ENCODE data around the gene TOX3. TPM values are rescaled to one million over a fixed set of nuclear protein-coding genes. Genes with fewer than 3 reads are reported as not detected.

The TOX3 gene
- total and polyA plus RNA-seq, 2 of the 13 experiments (the other 11 are each of a cell fraction or from before 2014, with no cell fraction given): 14.5 to 98.6 TPM

DNA sequence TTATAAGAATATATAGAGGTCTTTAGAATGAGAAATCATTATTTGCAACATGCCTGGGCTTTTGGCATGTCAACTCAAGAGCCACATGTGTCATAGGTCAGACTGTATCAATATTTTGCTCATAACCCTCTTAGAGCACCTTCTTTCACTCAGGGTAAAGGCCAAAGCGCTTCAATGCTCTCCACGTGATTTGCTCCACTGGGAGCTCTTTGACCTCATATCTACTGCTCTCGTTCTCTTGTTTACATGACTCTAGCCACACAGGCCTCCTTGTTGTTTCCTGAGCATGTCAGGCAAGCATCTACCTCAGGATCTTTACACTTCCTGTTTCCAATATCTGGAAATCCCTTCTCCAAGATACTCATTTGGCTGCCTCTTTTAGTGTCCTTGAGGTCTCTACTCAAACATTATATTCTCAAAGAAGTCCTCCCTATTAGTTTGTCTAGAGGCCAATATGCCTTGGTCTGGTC is 148.4 kb downstream of the TOX3 start (continued):
- TF ChIP-seq, protein P1, sequence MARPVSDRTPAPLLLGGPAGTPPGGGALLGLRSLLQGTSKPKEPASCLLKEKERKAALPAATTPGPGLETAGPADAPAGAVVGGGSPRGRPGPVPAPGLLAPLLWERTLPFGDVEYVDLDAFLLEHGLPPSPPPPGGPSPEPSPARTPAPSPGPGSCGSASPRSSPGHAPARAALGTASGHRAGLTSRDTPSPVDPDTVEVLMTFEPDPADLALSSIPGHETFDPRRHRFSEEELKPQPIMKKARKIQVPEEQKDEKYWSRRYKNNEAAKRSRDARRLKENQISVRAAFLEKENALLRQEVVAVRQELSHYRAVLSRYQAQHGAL (CRISPR knock-in tag; IDR thresholded peaks at IDR 0.05; ENCODE audit: not compliant biosample characterization): no peak
- no peak for TF ChIP-seq TMF1 (CRISPR knock-in tag; IDR thresholded peaks at IDR 0.05; ENCODE audit: low read depth)
- peak; percentile 93 for TF ChIP-seq TBL1XR1 (IDR thresholded peaks at IDR 0.05; ENCODE audit: borderline replicate concordance, low read length, partially characterized antibody)
- peak; percentile 86 for TF ChIP-seq DMAP1 (CRISPR knock-in tag; IDR thresholded peaks at IDR 0.05)
- peak; percentile 92 for TF ChIP-seq MXD4 (CRISPR knock-in tag; IDR thresholded peaks at IDR 0.05)
- TF ChIP-seq, protein P2, sequence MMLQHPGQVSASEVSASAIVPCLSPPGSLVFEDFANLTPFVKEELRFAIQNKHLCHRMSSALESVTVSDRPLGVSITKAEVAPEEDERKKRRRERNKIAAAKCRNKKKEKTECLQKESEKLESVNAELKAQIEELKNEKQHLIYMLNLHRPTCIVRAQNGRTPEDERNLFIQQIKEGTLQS (CRISPR knock-in tag; IDR thresholded peaks at IDR 0.05): no peak
- TF ChIP-seq FOSL1 (CRISPR knock-in tag; IDR thresholded peaks at IDR 0.05; ENCODE audit: borderline replicate concordance): peak; percentile 62; the same call in 1 of the 2 replicates
- 0 out of 2 replicates have a peak, but pooled peaks have one; percentile 29 for TF ChIP-seq ZNF256 (CRISPR knock-in tag; conservative IDR thresholded peaks at IDR 0.05)
- no peak for TF ChIP-seq ZNF83 (CRISPR knock-in tag; IDR thresholded peaks at IDR 0.05; ENCODE audit: borderline replicate concordance)
- TF ChIP-seq, protein P3, sequence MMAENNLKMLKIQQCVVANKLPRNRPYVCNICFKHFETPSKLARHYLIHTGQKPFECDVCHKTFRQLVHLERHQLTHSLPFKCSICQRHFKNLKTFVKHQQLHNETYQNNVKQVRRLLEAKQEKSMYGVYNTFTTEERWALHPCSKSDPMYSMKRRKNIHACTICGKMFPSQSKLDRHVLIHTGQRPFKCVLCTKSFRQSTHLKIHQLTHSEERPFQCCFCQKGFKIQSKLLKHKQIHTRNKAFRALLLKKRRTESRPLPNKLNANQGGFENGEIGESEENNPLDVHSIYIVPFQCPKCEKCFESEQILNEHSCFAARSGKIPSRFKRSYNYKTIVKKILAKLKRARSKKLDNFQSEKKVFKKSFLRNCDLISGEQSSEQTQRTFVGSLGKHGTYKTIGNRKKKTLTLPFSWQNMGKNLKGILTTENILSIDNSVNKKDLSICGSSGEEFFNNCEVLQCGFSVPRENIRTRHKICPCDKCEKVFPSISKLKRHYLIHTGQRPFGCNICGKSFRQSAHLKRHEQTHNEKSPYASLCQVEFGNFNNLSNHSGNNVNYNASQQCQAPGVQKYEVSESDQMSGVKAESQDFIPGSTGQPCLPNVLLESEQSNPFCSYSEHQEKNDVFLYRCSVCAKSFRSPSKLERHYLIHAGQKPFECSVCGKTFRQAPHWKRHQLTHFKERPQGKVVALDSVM (CRISPR knock-in tag; IDR thresholded peaks at IDR 0.05): peak; percentile 73
- no peak for TF ChIP-seq ZNF510 (CRISPR knock-in tag; IDR thresholded peaks at IDR 0.05; ENCODE audit: low read depth)
- no peak for TF ChIP-seq RFX3 (CRISPR knock-in tag; IDR thresholded peaks at IDR 0.05)
- TF ChIP-seq, protein P4, sequence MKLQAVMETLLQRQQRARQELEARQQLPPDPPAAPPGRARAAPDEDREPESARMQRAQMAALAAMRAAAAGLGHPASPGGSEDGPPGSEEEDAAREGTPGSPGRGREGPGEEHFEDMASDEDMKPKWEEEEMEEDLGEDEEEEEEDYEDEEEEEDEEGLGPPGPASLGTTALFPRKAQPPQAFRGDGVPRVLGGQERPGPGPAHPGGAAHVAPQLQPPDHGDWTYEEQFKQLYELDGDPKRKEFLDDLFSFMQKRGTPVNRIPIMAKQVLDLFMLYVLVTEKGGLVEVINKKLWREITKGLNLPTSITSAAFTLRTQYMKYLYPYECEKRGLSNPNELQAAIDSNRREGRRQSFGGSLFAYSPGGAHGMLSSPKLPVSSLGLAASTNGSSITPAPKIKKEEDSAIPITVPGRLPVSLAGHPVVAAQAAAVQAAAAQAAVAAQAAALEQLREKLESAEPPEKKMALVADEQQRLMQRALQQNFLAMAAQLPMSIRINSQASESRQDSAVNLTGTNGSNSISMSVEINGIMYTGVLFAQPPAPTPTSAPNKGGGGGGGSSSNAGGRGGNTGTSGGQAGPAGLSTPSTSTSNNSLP (IDR thresholded peaks at IDR 0.05; ENCODE audit: low read depth, low read length): peak; percentile 92
- peak; percentile 43; the same call in 1 of the 2 replicates for TF ChIP-seq TCF7L2 (IDR thresholded peaks at IDR 0.05; ENCODE audit: low read depth, low read length)
- no peak for TF ChIP-seq ZNF468 (CRISPR knock-in tag; IDR thresholded peaks at IDR 0.05)
- TF ChIP-seq, protein P5, sequence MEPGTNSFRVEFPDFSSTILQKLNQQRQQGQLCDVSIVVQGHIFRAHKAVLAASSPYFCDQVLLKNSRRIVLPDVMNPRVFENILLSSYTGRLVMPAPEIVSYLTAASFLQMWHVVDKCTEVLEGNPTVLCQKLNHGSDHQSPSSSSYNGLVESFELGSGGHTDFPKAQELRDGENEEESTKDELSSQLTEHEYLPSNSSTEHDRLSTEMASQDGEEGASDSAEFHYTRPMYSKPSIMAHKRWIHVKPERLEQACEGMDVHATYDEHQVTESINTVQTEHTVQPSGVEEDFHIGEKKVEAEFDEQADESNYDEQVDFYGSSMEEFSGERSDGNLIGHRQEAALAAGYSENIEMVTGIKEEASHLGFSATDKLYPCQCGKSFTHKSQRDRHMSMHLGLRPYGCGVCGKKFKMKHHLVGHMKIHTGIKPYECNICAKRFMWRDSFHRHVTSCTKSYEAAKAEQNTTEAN (CRISPR knock-in tag; conservative IDR thresholded peaks at IDR 0.05): peak; percentile 92
- TF ChIP-seq BORCS8-MEF2B (CRISPR knock-in tag; IDR thresholded peaks at IDR 0.05): 0 out of 2 replicates have a peak, but pooled peaks have one; percentile 21
- TF ChIP-seq SSRP1 (CRISPR knock-in tag; IDR thresholded peaks at IDR 0.05): no peak
- TF ChIP-seq SCMH1 (CRISPR knock-in tag; IDR thresholded peaks at IDR 0.05; ENCODE audit: borderline replicate concordance): no peak
- no peak; the same call in 1 of the 2 replicates for TF ChIP-seq ZNF558 (CRISPR knock-in tag; IDR thresholded peaks at IDR 0.05; ENCODE audit: borderline replicate concordance)
- TF ChIP-seq KDM5B (CRISPR knock-in tag; IDR thresholded peaks at IDR 0.05; ENCODE audit: borderline replicate concordance): no peak
- TF ChIP-seq ZNF33A (CRISPR knock-in tag; IDR thresholded peaks at IDR 0.05; ENCODE audit: borderline replicate concordance): no peak
- no peak for TF ChIP-seq ZNF326 (CRISPR knock-in tag; IDR thresholded peaks at IDR 0.05; ENCODE audit: borderline replicate concordance)
- TF ChIP-seq SOX5 (CRISPR knock-in tag; IDR thresholded peaks at IDR 0.05; ENCODE audit: borderline replicate concordance): peak; percentile 99
- peak; percentile 92 for TF ChIP-seq NFIC (IDR thresholded peaks at IDR 0.05; ENCODE audit: low read length)
